Gastrocnemius medialis (tissue), 4 donors: ENCODE data around the gene FIGNL1.

Experiments used
- CTCF ChIP-seq, 5 experiments: fragments of 450-650 bp in 3 of 5; fragments of 200-600 bp in 2 of 5; sonication (generic) in 2 of 5; IDR thresholded peaks in 4 of 5; conservative IDR thresholded peaks in 1 of 5; 1 replicate in 4 of 5; 2 replicates in 1 of 5; pipeline ENCODE4 v1.5.1; 2016 to 2019; ENCODE audit warnings: antibody characterized with exemption in 5 of 5, mild to moderate bottlenecking in 3 of 5, moderate library complexity in 3 of 5
- POLR2A ChIP-seq, 2 donors: fragments of 450-650 bp; IDR thresholded peaks; one replicate each; pipeline ENCODE4 v1.6.1; 2017; ENCODE audit warnings: antibody characterized with exemption in 2 of 2, mild to moderate bottlenecking in 2 of 2, moderate library complexity in 2 of 2

DNA sequence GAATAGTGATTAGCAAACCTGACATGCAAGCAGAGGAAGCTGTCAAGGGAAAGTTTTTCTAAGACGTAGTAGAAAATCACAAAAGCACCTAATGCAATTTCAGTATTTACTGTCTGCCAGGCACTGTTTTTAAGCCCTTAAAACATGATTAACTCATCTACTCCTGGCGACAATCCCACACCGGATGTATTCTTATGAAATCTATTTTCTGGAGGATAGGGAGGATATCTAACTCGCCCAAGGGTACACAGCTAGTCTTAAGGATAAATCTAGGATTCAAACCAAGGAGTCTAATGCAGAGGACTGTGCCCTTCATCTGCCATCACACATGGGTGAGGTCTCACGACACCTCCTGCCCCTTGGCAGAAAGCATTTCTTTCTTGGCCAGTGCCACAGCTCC lies 47.8 kb upstream of the FIGNL1 start:
- TF ChIP-seq CTCF (IDR thresholded peaks at IDR 0.05 in 4 of 5, conservative IDR thresholded peaks at IDR 0.05 in 1 of 5) (no peak), POLR2A (IDR thresholded peaks at IDR 0.05) (no peak)
